Limb (tissue), 2 donors: ENCODE data around the gene SUPT20HL2.
"Not testable (repeated sequence)": the region's sequence is repeated elsewhere in the genome, so short reads cannot be mapped to it uniquely, and the experiment has no call there.

Source experiments
- DNase-seq, 2 donors: peaks; one replicate each; pipeline ENCODE4 v3.0.0-alpha.2; 2016; ENCODE audit errors: extremely low spot score in 2 of 2

Gene SUPT20HL2

GRCh38 chrX:24314019-24314635, at the start of gene SUPT20HL2:
Gene SUPT20HL2 (minus strand): TSS chrX:24314069. CDS start chrX:24313315, 754 bp downstream.
- DNase-seq = no peak

- not testable (repeated sequence) for DNase-seq
Observed at GRCh38 chrX:24362089-24362745, 48.3 kb upstream of the SUPT20HL2 start.

- no peak for DNase-seq
Observed at GRCh38 chrX:24360272-24360671, 46.4 kb upstream of the SUPT20HL2 start, which contains the start of gene SUPT20HL1. Gene SUPT20HL1 (plus strand): TSS chrX:24360639. CDS start chrX:24362761, 2,122 bp downstream.

GRCh38 chrX:24357106-24357505, 43.2 kb upstream of the SUPT20HL2 start:
- DNase-seq = no peak

GRCh38 chrX:24355095-24355494, 41.2 kb upstream of the SUPT20HL2 start:
- no peak for DNase-seq

- no peak for DNase-seq
Observed at GRCh38 chrX:24350217-24350616, 36.3 kb upstream of the SUPT20HL2 start.

GRCh38 chrX:24347881-24348280, 34.0 kb upstream of the SUPT20HL2 start:
- no peak for DNase-seq

- no peak for DNase-seq
Observed at GRCh38 chrX:24343719-24344118, 29.9 kb upstream of the SUPT20HL2 start.

GRCh38 chrX:24341795-24342194, 27.9 kb upstream of the SUPT20HL2 start:
- no peak for DNase-seq

GRCh38 chrX:24340501-24340900, 26.6 kb upstream of the SUPT20HL2 start:
- DNase-seq = no peak

- DNase-seq = no peak
Observed at GRCh38 chrX:24339911-24340310, 26.0 kb upstream of the SUPT20HL2 start.

GRCh38 chrX:24335871-24336270, 22.0 kb upstream of the SUPT20HL2 start:
- no peak for DNase-seq

GRCh38 chrX:24334461-24334860, 20.6 kb upstream of the SUPT20HL2 start:
- DNase-seq = no peak

GRCh38 chrX:24333371-24333770, 19.5 kb upstream of the SUPT20HL2 start:
- no peak for DNase-seq

- no peak for DNase-seq
Observed at GRCh38 chrX:24332878-24333277, 19.0 kb upstream of the SUPT20HL2 start.

- no peak for DNase-seq
Observed at GRCh38 chrX:24325231-24325630, 11.4 kb upstream of the SUPT20HL2 start.

GRCh38 chrX:24321741-24322395, 8.0 kb upstream of the SUPT20HL2 start:
- DNase-seq = no peak

- no peak for DNase-seq
Observed at GRCh38 chrX:24317567-24317966, 3.7 kb upstream of the SUPT20HL2 start.

- no peak for DNase-seq
Observed at GRCh38 chrX:24316111-24316510, 2.2 kb upstream of the SUPT20HL2 start.

GRCh38 chrX:24312249-24312607, 1.6 kb downstream of the SUPT20HL2 start:
- not testable (repeated sequence) for DNase-seq

GRCh38 chrX:24311507-24312248, 2.2 kb downstream of the SUPT20HL2 start:
- not testable (repeated sequence) for DNase-seq

- DNase-seq = not testable (repeated sequence)
Observed at GRCh38 chrX:24310916-24311315, 3.0 kb downstream of the SUPT20HL2 start.
